WI38 (cell line): ENCODE measurements around the gene ADGRG6.

Experiments used
- H3K4me3 ChIP-seq: 2 replicates; pipeline ENCODE4 v1.5.1; 2011; ENCODE audit warnings: low read depth, mild to moderate bottlenecking, control low read depth, low read length
- TF ChIP-seq, protein P1 (sequence below): IDR thresholded peaks from 2 replicates; pipeline ENCODE4 v1.5.1; 2012; ENCODE audit warnings: low read depth, mild to moderate bottlenecking, control low read depth, low read length

The ADGRG6 gene

DNA sequence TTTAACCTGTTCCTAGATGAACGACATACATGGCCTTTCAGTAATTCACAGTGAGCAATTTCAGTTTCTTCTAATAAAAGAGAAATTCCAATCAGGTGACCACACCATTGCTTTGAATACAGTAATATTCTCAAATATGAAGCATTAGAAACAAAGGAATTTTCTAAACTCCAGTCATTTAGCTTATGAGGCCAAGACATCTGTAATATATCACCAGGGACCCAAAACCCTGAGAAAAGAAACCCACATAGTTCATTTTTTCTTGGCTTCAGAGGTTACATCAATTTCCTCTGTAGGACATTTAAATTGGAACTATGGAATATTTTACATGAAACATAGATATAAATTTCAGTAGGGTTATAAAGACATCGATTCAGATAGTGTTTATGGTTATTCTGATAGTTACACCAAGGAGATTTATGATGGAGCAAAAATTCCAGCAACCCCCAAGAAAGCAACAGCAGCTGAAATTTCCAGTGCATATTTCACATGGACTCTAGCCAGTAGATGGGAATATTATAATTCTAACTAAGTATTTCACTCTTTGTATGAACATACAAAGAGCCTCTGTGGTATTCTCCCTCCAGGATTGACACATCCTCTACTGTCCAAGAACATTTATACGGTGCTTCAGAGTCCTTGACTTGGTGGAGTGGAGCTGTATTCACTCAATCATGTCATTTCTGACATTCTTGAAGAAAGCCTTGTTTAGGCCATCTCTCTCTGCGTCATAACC, 82.9 kb downstream of the ADGRG6 start:
- TF ChIP-seq, protein P1, sequence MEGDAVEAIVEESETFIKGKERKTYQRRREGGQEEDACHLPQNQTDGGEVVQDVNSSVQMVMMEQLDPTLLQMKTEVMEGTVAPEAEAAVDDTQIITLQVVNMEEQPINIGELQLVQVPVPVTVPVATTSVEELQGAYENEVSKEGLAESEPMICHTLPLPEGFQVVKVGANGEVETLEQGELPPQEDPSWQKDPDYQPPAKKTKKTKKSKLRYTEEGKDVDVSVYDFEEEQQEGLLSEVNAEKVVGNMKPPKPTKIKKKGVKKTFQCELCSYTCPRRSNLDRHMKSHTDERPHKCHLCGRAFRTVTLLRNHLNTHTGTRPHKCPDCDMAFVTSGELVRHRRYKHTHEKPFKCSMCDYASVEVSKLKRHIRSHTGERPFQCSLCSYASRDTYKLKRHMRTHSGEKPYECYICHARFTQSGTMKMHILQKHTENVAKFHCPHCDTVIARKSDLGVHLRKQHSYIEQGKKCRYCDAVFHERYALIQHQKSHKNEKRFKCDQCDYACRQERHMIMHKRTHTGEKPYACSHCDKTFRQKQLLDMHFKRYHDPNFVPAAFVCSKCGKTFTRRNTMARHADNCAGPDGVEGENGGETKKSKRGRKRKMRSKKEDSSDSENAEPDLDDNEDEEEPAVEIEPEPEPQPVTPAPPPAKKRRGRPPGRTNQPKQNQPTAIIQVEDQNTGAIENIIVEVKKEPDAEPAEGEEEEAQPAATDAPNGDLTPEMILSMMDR, result no peak

DNA sequence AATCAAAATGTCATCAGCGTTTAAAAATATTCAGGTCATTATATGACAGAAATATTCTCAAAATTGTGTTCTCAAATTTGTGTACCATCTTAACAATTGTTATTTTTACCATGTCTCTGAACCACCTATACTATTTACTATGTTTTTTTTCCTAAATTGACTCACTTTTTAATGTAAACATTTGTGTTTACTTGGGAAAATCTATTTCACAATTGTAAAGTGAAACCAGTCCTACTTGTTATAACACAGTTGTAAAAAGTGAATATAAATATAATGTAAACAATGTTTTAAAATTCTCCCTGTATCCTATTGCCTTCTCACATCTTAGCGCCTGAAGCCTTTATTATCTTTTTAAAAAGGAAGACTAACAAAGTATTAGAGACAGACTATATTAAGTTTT, 83.5 kb downstream of the ADGRG6 start:
- no peak overlapping the region for H3K4me3 ChIP-seq
- TF ChIP-seq, protein P1, result no peak

More for the DNA sequence above, 82.9 kb downstream of the ADGRG6 start:
- H3K4me3 ChIP-seq, result no peak overlapping the region

DNA sequence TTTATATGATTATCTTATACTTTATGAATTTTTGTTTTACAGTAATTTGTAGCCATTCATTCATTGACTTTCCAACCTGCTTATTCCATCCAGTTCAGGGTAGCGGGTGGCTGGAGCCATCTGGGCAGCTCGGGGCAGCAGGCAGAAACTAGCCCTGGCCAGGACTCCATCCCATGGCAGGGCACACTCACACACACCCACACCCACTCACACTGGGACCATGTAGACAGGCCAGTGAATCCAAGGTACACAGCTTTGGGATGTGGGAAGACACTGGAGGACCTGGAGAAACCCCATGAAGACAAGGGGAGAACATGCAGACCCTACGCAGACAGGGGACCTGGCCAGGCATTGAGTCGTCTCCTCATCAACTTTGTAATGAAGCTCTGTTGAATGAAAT, 84.8 kb downstream of the ADGRG6 start:
- no peak overlapping the region for H3K4me3 ChIP-seq
- TF ChIP-seq, protein P1, result no peak

DNA sequence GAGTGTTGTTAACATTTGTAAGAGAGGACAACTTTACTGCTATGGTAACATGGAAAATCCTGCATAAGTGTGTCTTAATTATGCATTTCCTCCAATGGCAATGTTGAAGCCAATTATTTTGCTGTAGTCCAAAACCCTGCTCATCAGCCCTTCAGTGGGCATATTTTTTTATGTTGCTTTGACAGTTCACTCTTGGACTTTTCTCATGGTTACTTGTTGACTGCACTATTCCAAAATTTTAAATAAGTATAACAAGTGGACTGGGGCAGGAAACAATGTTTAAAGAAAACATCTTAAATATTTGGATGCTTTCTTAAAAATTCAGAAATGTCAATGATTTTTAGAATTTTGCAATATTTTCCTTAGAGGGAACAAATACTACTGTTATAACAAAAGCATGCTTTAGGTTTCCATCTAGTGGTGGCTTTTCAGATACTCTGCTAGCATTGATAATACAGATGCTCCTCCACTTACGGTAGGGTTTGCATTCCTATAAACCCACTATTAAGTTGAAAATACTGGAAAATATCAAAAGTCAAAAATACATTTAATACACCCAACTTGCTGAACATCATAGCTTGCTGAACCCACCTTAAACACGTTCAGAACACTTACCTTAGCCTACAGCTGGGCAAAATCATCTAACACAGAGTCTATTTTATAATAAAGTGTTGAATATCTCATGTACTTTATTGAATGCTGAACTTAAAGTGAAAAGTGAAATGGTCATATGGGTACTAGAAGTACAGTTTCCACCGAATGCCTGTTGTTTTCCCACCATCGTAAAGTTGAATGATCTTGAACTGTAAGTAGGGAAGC, 86.4 kb downstream of the ADGRG6 start:
- H3K4me3 ChIP-seq, result no peak overlapping the region
- TF ChIP-seq, protein P1, result peak; percentile 50; the same call in 1 of the 2 replicates

DNA sequence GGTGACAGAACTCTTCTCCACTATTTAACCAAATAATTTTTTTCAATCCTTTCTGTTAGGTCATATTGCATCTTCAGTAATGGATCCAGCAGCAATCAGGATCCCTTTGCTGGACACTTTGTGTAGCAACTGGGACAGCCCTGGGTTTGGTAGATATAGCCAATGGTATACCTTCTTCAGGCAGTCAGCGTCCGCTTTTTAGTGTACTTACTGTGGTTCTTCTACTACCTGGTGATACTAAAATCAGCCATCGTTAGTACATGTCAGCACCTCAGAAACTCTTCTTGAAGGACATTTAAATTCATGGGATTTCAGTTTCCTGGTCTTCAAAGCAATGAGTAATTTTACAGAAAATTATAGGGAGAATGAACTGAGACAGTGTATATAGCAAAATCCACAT, 93.5 kb downstream of the ADGRG6 start:
- TF ChIP-seq, protein P1, result no peak

DNA sequence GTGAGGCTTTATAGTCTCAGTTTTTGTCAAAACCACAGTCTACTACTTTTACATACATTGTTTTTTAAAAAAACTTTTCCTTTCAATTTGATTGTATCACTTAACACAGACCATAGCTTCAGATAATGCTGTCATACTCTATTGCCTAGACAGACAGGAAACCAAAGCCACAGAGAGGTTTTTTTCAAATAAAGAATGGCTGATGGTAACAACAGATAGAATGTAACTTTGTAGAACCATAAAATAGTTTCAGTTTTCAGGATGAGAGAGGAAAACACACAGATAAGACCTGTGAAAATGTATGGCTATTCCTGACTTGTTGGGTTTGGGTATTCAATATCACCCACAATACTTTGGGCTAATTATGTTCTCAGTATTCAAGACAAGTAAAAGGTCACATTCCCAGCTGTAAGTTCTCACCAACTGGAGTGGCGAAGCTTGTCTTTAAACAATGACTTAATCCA, 94.0 kb downstream of the ADGRG6 start:
- no peak overlapping the region for H3K4me3 ChIP-seq

More for the DNA sequence above, 93.5 kb downstream of the ADGRG6 start:
- H3K4me3 ChIP-seq, result no peak overlapping the region

More for the DNA sequence above, 94.0 kb downstream of the ADGRG6 start:
- TF ChIP-seq, protein P1, result no peak
